ENCODE data around the gene ERICH4. TPM values are rescaled to one million over a fixed set of nuclear protein-coding genes. Genes with fewer than 3 reads are reported as not detected.
"Not testable (repeated sequence)": the region's sequence is repeated elsewhere in the genome, so short reads cannot be mapped to it uniquely, and the experiment has no call there.

The ERICH4 gene
- total RNA-seq, 2 donors from 2014 or later: not detected

DNA sequence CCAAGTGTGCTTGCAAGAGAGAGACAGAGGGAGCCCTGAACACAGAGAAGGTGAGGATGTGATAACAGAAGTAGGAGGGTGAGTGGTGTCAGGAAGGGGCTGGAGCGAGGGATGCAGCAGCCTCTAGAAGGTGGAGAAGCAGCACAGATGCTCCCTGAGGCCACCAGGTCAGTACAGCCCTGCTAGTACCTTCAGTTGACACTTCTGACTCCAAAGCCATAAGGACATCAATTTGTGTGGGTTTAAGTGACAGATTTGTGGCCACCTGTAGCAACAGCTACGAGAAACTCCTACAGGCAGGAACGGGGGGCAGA is 6.9 kb downstream of the ERICH4 start:
- Histone ChIP-seq H3K4me1 (peaks cover 0 to 16% of the 10 kb centered on the region in 2 donors), H3K27me3 (no peaks in the 10 kb centered on the region), H3K4me3 (no peak overlapping the region), H3K27ac (no peak overlapping the region), H3K9me3 (no peaks in the 10 kb centered on the region), H3K36me3 (no peaks in the 10 kb centered on the region)
- DNase-seq (ENCODE audit: low spot score): no peak
- TF ChIP-seq, protein P1, sequence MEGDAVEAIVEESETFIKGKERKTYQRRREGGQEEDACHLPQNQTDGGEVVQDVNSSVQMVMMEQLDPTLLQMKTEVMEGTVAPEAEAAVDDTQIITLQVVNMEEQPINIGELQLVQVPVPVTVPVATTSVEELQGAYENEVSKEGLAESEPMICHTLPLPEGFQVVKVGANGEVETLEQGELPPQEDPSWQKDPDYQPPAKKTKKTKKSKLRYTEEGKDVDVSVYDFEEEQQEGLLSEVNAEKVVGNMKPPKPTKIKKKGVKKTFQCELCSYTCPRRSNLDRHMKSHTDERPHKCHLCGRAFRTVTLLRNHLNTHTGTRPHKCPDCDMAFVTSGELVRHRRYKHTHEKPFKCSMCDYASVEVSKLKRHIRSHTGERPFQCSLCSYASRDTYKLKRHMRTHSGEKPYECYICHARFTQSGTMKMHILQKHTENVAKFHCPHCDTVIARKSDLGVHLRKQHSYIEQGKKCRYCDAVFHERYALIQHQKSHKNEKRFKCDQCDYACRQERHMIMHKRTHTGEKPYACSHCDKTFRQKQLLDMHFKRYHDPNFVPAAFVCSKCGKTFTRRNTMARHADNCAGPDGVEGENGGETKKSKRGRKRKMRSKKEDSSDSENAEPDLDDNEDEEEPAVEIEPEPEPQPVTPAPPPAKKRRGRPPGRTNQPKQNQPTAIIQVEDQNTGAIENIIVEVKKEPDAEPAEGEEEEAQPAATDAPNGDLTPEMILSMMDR (IDR thresholded peaks at IDR 0.05): no peak

DNA sequence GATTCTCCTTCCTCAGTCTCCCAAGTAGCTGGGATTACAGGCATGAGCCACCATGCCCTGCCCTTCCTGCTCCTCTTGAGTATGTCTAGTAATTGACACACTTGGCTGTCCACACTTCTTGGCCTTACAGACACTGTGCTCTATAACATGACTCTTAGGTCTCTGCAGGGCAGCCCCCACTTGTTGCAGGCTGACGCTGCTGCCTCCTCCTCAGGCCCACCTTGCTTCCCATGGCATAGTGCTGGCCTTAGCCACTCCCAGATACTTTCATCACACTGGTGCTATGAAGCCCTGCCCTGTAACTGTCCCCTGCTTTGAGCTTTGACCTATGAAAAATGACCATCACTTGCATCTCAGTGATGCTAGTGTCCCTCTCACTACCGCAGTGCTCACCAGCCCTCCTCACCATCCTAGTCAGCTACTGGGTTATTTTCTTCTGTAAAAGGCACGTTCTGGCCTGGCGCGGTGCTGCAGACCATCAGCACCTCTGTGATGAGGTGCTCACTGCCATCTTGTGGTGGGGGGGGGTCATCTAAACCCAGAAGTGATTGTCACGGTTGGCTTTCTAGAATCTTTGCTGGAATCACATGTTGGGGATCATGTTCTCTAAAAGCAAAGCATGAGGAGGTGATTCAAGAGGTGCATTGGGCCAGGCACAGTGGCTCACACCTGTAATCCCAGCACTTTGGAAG is 9.8 kb downstream of the ERICH4 start:
- no peak for DNase-seq (ENCODE audit: low spot score)
- H3K9me3 ChIP-seq: no peaks in the 10 kb centered on the region
- H3K4me1 ChIP-seq: peaks cover 0 to 30% of the 10 kb centered on the region in 2 donors
- TF ChIP-seq, protein P1 (IDR thresholded peaks at IDR 0.05): no peak
- no peak overlapping the region for H3K4me3 ChIP-seq
- no peaks in the 10 kb centered on the region for H3K36me3 ChIP-seq
- no peaks in the 10 kb centered on the region for H3K27me3 ChIP-seq
- no peak overlapping the region for H3K27ac ChIP-seq

DNA sequence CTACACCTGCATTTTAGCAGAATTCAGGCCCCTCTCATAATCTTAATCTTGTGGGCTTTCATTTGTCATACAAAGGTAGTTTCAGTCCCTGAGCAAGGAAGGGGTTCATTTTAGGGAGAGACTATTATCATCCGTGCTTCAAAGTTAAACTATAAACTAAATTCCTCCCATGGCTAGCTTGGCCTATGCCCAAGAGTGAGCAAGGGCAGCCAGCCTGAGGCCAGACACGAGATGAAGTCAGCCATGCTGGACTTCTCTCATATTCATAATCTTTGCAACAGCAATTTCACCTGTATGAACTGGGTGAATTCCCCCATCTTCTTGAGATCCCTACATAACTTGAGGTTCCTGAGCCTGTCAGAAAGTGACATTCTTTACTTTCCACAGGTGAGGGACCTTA is 13.0 kb downstream of the ERICH4 start:
- Histone ChIP-seq H3K4me3 (no peak overlapping the region), H3K4me1 (peaks cover 0 to 14% of the 10 kb centered on the region in 2 donors), H3K27ac (peak overlapping the region in 1 of 2 donors; percentile 2), H3K27me3 (no peaks in the 10 kb centered on the region), H3K9me3 (no peaks in the 10 kb centered on the region), H3K36me3 (no peaks in the 10 kb centered on the region)
- no peak for DNase-seq (ENCODE audit: low spot score)
- TF ChIP-seq, protein P1 (IDR thresholded peaks at IDR 0.05): no peak

DNA sequence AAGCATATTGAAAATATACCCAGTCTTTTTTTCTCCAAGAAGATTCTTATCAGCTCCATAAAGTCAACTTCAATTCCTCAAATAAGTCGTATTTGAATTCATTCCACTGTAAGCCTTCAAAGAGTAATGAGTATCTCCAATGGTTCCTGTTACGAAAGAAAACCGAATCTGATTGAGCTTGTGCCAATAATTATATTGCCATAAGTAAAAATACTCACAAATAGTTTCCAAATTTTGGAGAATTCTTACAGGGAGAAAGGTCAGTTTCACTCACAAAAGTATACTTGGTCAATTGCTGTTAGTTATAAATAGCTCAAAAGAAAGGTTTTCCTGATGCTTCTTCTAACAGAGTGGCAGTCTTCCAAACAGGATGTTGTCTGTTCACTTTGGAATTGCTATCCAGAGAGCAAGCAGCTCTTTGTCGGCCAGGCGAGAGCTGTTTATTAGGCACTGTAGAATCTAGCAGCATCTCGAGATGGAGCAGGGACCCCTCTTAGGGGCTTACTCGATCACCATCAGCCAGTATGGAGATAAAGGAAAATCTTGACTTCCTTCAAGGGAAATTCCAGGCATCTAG is 13.5 kb downstream of the ERICH4 start:
- Histone ChIP-seq H3K9me3 (no peaks in the 10 kb centered on the region), H3K27me3 (no peaks in the 10 kb centered on the region), H3K4me1 (peaks cover 0 to 14% of the 10 kb centered on the region in 2 donors), H3K4me3 (no peak overlapping the region), H3K36me3 (no peaks in the 10 kb centered on the region), H3K27ac (peak overlapping the region; percentile 2 to 10)
- DNase-seq (ENCODE audit: low spot score): no peak
- TF ChIP-seq, protein P1 (IDR thresholded peaks at IDR 0.05): no peak

DNA sequence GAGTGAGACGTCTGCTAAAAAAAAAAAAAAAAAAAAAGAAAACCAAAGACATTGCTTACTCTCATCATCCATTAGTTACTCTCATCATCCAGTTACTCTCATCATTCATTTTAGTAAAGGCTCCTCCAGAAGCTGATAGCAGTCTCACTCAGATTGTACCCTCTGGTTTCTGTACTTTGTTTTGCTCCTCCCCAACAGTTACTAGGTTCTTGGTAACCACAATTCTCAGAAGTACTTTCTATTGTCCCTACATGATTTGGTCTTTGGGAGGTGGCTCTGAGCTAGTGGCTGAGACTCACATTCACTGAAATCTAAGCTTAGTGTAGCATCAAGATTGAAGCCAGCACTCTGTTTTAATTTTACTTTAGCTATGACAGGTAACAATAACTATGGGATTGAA is 14.3 kb downstream of the ERICH4 start:
- H3K36me3 ChIP-seq: no peaks in the 10 kb centered on the region
- no peaks in the 10 kb centered on the region for H3K27me3 ChIP-seq
- TF ChIP-seq, protein P1 (IDR thresholded peaks at IDR 0.05): no peak
- no peak for DNase-seq (ENCODE audit: low spot score)
- H3K4me3 ChIP-seq: no peak overlapping the region
- no peak overlapping the region for H3K27ac ChIP-seq
- H3K9me3 ChIP-seq: peaks cover 0 to 3% of the 10 kb centered on the region in 2 donors
- H3K4me1 ChIP-seq: peaks cover 0 to 14% of the 10 kb centered on the region in 2 donors

DNA sequence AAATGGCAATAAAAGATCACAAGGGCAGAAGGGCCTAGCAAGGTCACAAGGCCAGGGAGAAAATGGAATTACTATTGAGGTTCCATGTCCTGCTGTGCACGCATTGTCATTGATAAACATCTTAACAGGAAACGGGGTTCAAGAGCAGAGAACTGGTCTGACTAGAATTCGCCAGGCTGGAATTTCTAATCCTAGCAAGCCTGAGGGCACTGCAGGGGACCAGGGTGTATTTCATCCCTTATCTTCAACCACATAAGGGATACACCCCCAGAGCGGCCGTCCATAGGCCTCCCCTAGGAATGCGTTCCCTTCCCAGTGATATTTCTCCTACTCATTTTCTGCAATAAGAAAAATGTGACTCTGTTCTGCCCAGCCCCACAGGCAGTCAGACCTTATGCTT is 19.5 kb downstream of the ERICH4 start:
- Histone ChIP-seq H3K4me1 (no peaks in the 10 kb centered on the region), H3K9me3 (peaks cover 0 to 11% of the 10 kb centered on the region in 2 donors), H3K4me3 (no peak overlapping the region), H3K27me3 (no peaks in the 10 kb centered on the region), H3K27ac (no peak overlapping the region), H3K36me3 (no peaks in the 10 kb centered on the region)
- DNase-seq (ENCODE audit: low spot score): no peak
- TF ChIP-seq, protein P1 (IDR thresholded peaks at IDR 0.05): no peak

DNA sequence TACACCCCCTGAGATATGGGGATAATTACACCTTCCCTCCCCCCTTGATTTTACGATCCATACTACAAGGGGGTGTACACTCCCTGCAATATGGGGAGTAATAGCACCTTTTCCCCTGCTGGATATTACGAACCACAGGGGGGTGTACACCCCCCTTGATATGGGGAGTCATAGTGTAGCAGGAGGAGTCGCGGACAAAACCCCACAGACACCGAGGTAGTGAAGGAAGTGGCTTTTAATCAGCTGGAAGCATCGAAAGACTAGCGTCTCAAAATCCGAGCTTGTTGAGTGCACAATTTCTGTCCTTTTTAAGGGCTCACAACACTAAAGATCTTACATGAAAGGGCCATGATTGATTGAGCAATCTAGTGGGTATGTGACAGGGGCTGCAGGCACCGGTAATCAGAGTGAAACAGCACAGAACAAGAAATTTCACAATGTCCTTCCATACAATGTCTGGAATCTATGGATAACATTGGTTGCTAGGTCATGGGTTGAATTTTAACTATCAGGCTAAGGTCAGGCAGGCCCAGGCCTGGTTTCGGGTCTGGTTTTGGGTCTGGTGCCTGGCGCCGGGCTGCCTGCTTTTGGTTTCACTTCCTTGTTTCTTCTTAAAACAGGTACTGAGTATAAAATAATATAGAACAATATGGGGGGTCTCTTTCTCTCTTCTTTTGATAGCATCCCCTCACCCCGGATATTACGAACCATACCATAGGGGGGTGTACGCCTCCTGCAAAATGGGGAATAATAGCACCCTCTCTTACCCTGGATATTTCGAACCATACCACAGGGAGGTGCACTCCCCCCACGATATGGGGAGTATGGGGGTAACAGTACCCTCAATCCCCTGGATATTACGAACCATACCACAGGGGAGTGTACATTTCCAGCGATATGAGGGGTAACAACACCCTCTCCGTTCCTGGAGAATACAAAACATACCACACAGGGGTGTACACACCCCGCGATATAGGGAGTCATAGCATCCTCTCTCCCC is 20.6 kb downstream of the ERICH4 start:
- H3K27ac ChIP-seq; H3K27me3 ChIP-seq; H3K4me1 ChIP-seq; H3K36me3 ChIP-seq; H3K4me3 ChIP-seq; DNase-seq (ENCODE audit: low spot score): not testable (repeated sequence)
- H3K9me3 ChIP-seq: peaks cover 0 to 11% of the 10 kb centered on the region in 2 donors

All from right atrium auricular region (tissue), 2 donors.